Peyer's patch (tissue), 4 donors: ENCODE results near the gene TUFT1.

ENCODE experiments used
- CTCF ChIP-seq, 6 experiments: fragments of 450-650 bp in 4 of 6; fragments of 200-600 bp in 2 of 6; sonication (generic) in 1 of 6; IDR thresholded peaks; one replicate each; pipeline ENCODE4 v1.5.1; 2017 to 2019; ENCODE audit warnings: antibody characterized with exemption in 6 of 6, mild to moderate bottlenecking in 3 of 6, moderate library complexity in 1 of 6
- POLR2A ChIP-seq, 2 donors: fragments of 450-650 bp; IDR thresholded peaks; one replicate each; pipeline ENCODE4 v1.5.1; 2017; ENCODE audit warnings: antibody characterized with exemption in 2 of 2, mild to moderate bottlenecking in 2 of 2, moderate library complexity in 2 of 2

GRCh38 chr1:151526735-151527525, 13.2 kb upstream of the TUFT1 start:
- TF ChIP-seq CTCF (IDR thresholded peaks at IDR 0.05) (no peak), POLR2A (IDR thresholded peaks at IDR 0.05) (no peak)
